ENCODE results near the gene KCNQ2.

Gene KCNQ2

DNA sequence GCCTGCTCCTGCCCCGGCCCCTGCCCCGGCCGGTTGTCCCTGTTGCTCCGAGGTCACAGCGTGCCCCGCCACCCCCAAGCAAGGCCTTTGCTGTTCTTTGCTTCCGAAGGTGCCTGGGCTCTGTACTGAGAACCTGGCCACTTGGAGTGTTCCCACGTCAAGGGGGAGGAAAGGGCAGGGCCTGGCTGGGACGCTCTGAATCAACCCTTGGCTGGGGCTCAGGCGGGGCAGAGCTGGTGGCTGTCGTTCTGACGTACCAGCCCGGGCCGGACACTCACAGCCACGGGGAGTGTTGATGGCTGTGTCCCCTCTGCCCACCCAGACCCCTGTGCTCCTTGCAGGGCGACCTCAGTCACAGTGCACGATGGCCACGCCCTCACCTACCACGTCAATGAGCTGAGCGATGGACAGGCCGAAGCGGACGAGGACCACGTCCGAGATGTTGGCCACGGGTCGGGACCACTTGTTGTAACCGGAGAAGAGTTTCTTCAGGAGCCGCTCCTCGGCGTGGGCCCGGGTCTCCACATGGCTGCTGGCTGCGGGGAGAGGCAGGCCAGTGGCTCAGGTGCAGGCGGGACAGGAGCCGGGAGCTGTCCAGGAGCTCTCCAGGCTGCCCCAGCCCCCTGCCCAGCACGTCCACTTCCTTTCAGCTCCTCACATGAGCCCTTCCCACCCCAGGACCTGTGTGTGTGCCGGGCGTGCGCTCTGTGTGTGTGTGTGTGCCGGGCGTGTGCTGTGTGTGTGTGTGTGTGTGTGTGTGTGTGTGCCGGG, 113.1 kb downstream of the KCNQ2 start:
- no peak for ATAC-seq
- TF ChIP-seq RARB (CRISPR knock-in tag; IDR thresholded peaks at IDR 0.05) (no peak), ZNF70 (CRISPR knock-in tag; IDR thresholded peaks at IDR 0.05) (no peak), ARNTL (CRISPR knock-in tag; IDR thresholded peaks at IDR 0.05; ENCODE audit: borderline replicate concordance, low read depth) (no peak), ZFP3 (CRISPR knock-in tag; IDR thresholded peaks at IDR 0.05) (no peak), TCF4 (CRISPR knock-in tag; IDR thresholded peaks at IDR 0.05; ENCODE audit: borderline replicate concordance) (no peak), TOX (CRISPR knock-in tag; IDR thresholded peaks at IDR 0.05; ENCODE audit: borderline replicate concordance) (no peak), GLIS3 (CRISPR knock-in tag; IDR thresholded peaks at IDR 0.05) (no peak), SNAI2 (CRISPR knock-in tag; IDR thresholded peaks at IDR 0.05) (no peak), ESRRG (CRISPR knock-in tag; IDR thresholded peaks at IDR 0.05) (no peak), BACH2 (CRISPR knock-in tag; IDR thresholded peaks at IDR 0.05; ENCODE audit: borderline replicate concordance) (no peak), OSR1 (CRISPR knock-in tag; IDR thresholded peaks at IDR 0.05) (no peak), ZFP30 (CRISPR knock-in tag; IDR thresholded peaks at IDR 0.05) (no peak), PPARA (CRISPR knock-in tag; IDR thresholded peaks at IDR 0.05; ENCODE audit: borderline replicate concordance) (no peak), ZC3H10 (CRISPR knock-in tag; IDR thresholded peaks at IDR 0.05) (no peak), CSDC2 (CRISPR knock-in tag; IDR thresholded peaks at IDR 0.05) (no peak), ZNF8 (CRISPR knock-in tag; IDR thresholded peaks at IDR 0.05) (no peak), ISL1 (CRISPR knock-in tag; IDR thresholded peaks at IDR 0.05) (no peak)
- TF ChIP-seq, protein P1, sequence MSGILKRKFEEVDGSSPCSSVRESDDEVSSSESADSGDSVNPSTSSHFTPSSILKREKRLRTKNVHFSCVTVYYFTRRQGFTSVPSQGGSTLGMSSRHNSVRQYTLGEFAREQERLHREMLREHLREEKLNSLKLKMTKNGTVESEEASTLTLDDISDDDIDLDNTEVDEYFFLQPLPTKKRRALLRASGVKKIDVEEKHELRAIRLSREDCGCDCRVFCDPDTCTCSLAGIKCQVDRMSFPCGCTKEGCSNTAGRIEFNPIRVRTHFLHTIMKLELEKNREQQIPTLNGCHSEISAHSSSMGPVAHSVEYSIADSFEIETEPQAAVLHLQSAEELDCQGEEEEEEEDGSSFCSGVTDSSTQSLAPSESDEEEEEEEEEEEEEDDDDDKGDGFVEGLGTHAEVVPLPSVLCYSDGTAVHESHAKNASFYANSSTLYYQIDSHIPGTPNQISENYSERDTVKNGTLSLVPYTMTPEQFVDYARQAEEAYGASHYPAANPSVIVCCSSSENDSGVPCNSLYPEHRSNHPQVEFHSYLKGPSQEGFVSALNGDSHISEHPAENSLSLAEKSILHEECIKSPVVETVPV (CRISPR knock-in tag; IDR thresholded peaks at IDR 0.05) = no peak
- TF ChIP-seq, protein P2, sequence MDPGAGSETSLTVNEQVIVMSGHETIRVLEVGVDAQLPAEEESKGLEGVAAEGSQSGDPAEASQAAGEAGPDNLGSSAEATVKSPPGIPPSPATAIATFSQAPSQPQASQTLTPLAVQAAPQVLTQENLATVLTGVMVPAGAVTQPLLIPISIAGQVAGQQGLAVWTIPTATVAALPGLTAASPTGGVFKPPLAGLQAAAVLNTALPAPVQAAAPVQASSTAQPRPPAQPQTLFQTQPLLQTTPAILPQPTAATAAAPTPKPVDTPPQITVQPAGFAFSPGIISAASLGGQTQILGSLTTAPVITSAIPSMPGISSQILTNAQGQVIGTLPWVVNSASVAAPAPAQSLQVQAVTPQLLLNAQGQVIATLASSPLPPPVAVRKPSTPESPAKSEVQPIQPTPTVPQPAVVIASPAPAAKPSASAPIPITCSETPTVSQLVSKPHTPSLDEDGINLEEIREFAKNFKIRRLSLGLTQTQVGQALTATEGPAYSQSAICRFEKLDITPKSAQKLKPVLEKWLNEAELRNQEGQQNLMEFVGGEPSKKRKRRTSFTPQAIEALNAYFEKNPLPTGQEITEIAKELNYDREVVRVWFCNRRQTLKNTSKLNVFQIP (CRISPR knock-in tag; IDR thresholded peaks at IDR 0.05; ENCODE audit: borderline replicate concordance, low read depth) = no peak
- TF ChIP-seq, protein P3, sequence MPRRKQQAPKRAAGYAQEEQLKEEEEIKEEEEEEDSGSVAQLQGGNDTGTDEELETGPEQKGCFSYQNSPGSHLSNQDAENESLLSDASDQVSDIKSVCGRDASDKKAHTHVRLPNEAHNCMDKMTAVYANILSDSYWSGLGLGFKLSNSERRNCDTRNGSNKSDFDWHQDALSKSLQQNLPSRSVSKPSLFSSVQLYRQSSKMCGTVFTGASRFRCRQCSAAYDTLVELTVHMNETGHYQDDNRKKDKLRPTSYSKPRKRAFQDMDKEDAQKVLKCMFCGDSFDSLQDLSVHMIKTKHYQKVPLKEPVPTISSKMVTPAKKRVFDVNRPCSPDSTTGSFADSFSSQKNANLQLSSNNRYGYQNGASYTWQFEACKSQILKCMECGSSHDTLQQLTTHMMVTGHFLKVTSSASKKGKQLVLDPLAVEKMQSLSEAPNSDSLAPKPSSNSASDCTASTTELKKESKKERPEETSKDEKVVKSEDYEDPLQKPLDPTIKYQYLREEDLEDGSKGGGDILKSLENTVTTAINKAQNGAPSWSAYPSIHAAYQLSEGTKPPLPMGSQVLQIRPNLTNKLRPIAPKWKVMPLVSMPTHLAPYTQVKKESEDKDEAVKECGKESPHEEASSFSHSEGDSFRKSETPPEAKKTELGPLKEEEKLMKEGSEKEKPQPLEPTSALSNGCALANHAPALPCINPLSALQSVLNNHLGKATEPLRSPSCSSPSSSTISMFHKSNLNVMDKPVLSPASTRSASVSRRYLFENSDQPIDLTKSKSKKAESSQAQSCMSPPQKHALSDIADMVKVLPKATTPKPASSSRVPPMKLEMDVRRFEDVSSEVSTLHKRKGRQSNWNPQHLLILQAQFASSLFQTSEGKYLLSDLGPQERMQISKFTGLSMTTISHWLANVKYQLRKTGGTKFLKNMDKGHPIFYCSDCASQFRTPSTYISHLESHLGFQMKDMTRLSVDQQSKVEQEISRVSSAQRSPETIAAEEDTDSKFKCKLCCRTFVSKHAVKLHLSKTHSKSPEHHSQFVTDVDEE (CRISPR knock-in tag; IDR thresholded peaks at IDR 0.05) = no peak

DNA sequence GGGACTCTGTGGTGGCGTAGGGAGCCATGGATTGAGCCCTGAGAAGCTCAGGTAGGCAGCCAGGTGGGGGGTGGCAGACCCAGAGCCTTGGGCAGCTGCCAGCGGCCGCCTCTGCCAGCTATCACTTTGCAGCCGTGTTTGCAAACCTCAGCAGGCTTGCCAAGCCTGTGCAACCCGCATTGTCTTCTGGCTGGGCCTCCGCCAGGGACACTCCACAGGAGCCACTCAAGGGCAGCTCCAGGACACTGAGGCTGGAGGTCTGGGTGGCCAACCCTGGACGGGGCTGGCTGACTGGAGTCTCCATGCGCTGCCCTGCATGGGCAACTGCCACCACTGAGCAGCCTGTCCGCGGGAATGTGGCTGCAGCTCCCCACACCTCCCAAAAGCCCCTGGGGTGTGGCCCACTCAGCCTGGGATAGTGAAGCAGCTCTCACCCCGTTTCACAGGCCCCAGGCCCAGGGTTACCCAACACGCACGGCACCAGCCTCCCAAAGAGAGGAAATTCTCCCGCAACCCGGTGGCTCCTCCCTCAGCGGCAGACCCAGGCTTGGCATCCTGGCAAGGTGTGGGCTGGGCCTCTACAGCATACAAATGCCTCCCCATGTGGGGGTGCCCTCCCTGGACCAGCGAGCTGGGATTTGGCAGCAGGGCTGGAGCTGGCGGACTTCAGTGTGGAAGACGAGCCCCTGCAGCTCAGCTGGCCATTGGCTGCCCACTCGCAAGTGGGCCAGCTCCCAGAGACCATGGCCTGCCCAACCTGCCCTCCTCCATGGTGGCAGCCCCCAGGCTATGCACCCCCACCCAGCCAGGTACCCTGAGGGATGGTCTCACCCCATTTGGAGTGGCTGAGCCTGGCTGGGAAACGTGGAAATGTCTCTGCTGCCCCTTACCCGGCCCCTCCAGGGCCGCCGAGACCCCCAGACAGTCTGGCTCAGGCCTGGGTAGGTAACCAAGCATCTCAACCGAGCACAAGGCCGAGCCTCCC, 114.2 kb downstream of the KCNQ2 start:
- ATAC-seq = no peak
- TF ChIP-seq, protein P3 (CRISPR knock-in tag; IDR thresholded peaks at IDR 0.05) = no peak
- TF ChIP-seq, protein P1 (CRISPR knock-in tag; IDR thresholded peaks at IDR 0.05) = no peak
- no peak for TF ChIP-seq TOX (CRISPR knock-in tag; IDR thresholded peaks at IDR 0.05; ENCODE audit: borderline replicate concordance)
- TF ChIP-seq CSDC2 (CRISPR knock-in tag; IDR thresholded peaks at IDR 0.05) = no peak
- TF ChIP-seq TCF4 (CRISPR knock-in tag; IDR thresholded peaks at IDR 0.05; ENCODE audit: borderline replicate concordance) = no peak

All from SK-N-SH treated with all-trans-retinoic acid at 6 μM for 48 hours (cell line).